HG02588 (cell line): Measurements from ENCODE around the gene SLC13A3.

Experiments used
- ATAC-seq: cut with Tn5 transposase; IDR thresholded peaks from one replicate; pipeline ENCODE4 v1.9.1; 2021; ENCODE audit warnings: mild to moderate bottlenecking, moderate library complexity; ENCODE audit not compliant: unreplicated experiment

Gene SLC13A3

GRCh38 chr20:46660487-46660886, 9.2 kb upstream of the SLC13A3 start:
- ATAC-seq: no peak

GRCh38 chr20:46657618-46658017, 6.4 kb upstream of the SLC13A3 start:
- ATAC-seq: no peak

- ATAC-seq: no peak
Measured at GRCh38 chr20:46657137-46657536, 5.9 kb upstream of the SLC13A3 start.

- ATAC-seq: no peak
Measured at GRCh38 chr20:46652699-46653098, 1.4 kb upstream of the SLC13A3 start.

GRCh38 chr20:46650575-46651090, 626 bp downstream of the SLC13A3 start:
- ATAC-seq: no peak

- no peak for ATAC-seq
Measured at GRCh38 chr20:46649965-46650542, 1.2 kb downstream of the SLC13A3 start.

GRCh38 chr20:46649650-46649949, 1.7 kb downstream of the SLC13A3 start:
- ATAC-seq: no peak

- no peak for ATAC-seq
Measured at GRCh38 chr20:46648903-46649649, 2.2 kb downstream of the SLC13A3 start.

- no peak for ATAC-seq
Measured at GRCh38 chr20:46647469-46647868, 3.8 kb downstream of the SLC13A3 start.

- ATAC-seq: no peak
Measured at GRCh38 chr20:46646659-46647380, 4.4 kb downstream of the SLC13A3 start.

GRCh38 chr20:46646122-46646521, 5.1 kb downstream of the SLC13A3 start:
- no peak for ATAC-seq

GRCh38 chr20:46644733-46645132, 6.5 kb downstream of the SLC13A3 start:
- ATAC-seq: no peak

GRCh38 chr20:46644160-46644559, 7.1 kb downstream of the SLC13A3 start:
- ATAC-seq: no peak

- ATAC-seq: no peak
Measured at GRCh38 chr20:46642969-46643343, 8.3 kb downstream of the SLC13A3 start.

GRCh38 chr20:46642265-46642968, 8.8 kb downstream of the SLC13A3 start:
- no peak for ATAC-seq

- ATAC-seq: no peak
Measured at GRCh38 chr20:46641424-46641823, 9.8 kb downstream of the SLC13A3 start.

GRCh38 chr20:46640536-46641311, 10.5 kb downstream of the SLC13A3 start:
- no peak for ATAC-seq

GRCh38 chr20:46640044-46640443, 11.2 kb downstream of the SLC13A3 start:
- ATAC-seq: no peak

GRCh38 chr20:46639587-46639986, 11.7 kb downstream of the SLC13A3 start:
- ATAC-seq: no peak

GRCh38 chr20:46638898-46639274, 12.4 kb downstream of the SLC13A3 start:
- no peak for ATAC-seq
